GM12873 (cell line): ENCODE data around the gene ALDH3A2.

Experiments
- TF ChIP-seq, protein P1 (sequence below): IDR thresholded peaks from 2 replicates; pipeline ENCODE4 v1.5.1; 2012; ENCODE audit warnings: low read depth, mild to moderate bottlenecking, moderate library complexity, low read length, control low read depth; ENCODE audit not compliant: insufficient read depth; ENCODE audit errors: missing control alignments

Gene ALDH3A2

DNA sequence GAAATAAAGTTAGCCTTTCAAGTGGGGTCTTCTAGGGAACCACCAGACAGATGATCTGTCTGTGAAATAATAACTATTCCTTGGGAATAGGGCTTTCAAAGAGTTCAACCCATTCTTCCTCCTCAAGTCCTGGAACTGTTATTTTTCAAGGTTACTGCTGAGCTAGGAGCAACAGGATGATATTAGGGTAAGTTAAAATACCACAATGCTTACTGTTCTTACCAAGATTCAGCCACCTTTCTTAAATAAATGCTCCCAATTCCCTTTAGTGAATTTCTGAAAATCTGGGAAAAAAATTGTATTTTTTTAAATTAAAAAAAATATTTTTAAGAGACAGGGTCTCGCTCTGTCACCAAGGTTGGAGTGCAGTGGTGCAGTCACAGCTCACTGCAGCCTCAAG is 26.9 kb upstream of the ALDH3A2 start:
- TF ChIP-seq, protein P1, sequence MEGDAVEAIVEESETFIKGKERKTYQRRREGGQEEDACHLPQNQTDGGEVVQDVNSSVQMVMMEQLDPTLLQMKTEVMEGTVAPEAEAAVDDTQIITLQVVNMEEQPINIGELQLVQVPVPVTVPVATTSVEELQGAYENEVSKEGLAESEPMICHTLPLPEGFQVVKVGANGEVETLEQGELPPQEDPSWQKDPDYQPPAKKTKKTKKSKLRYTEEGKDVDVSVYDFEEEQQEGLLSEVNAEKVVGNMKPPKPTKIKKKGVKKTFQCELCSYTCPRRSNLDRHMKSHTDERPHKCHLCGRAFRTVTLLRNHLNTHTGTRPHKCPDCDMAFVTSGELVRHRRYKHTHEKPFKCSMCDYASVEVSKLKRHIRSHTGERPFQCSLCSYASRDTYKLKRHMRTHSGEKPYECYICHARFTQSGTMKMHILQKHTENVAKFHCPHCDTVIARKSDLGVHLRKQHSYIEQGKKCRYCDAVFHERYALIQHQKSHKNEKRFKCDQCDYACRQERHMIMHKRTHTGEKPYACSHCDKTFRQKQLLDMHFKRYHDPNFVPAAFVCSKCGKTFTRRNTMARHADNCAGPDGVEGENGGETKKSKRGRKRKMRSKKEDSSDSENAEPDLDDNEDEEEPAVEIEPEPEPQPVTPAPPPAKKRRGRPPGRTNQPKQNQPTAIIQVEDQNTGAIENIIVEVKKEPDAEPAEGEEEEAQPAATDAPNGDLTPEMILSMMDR = no peak

DNA sequence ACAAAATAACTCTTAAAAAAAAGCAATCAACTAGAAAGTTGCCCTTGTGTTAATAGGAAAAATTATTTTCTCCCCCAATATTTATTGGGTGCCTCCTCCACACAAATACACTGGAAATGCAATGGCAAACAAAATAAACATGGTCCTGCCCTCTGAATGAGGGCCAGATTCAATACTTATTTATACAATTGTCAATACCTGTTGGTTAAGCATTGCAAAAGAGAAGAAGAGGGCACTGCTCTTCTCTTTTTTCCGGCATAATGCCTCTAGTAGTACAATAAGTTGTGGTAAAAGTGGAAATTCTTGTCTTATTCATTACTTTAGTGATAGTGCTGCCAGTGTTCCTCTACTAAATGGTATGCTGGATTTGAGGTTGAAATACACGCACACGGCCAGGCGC is 22.5 kb upstream of the ALDH3A2 start:
- TF ChIP-seq, protein P1 = no peak

DNA sequence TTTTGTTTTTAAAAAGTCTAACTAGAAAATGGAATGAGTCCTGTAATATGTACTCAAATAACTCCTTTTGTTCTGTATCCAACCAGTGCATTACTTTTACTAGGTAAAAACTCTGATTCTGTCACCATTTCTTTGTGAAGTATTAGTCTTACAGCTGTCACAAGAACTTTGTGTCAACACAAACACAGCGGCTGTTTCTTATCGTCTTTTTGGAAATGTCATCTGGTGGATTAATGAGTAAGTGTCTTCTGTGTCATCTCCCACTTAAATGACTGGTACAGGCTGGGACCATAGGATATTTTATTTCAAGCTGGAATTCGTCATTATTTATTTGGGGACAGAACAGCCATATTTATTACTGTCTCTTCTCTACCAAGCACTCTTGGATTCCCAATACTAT is 19.1 kb upstream of the ALDH3A2 start:
- TF ChIP-seq, protein P1 = no peak

DNA sequence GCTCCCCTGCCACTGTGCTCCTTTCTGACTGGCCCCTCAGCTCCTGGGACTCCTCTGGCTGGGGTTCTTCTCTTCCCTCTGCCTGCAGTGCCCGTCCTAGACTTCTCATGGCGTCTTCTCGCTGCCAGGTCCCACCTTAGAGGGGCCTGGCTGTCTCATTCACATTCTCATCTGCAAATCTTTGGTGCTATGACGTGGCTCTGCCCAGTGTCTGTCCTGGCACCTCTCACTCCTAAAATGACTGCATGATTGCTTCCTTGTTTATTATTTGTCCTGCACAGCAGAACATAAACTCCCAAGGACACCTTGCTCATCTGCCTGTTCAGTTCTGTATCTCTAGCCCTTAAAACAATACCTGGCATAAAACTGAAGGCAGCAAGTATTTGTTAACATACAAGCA is 18.5 kb upstream of the ALDH3A2 start:
- TF ChIP-seq, protein P1 = no peak

DNA sequence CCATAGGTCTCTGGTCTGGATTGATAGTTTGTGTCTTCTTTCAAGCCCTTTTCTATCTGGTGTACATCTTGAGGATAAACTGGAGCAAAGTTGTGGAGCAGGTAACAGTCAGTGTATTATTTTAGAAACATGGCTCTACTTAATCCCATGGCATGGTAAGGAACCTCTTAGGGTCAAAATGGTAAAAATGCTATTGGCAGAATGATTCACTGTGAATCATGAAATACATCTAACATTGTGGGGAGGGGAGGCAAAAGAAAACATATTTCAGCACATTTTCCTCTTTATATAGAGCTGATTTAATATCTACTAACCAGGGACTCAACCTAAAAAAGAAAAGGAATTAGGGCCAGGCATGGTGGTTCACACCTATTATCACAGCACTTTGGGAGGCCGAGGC is 17.9 kb upstream of the ALDH3A2 start:
- TF ChIP-seq, protein P1 = no peak

DNA sequence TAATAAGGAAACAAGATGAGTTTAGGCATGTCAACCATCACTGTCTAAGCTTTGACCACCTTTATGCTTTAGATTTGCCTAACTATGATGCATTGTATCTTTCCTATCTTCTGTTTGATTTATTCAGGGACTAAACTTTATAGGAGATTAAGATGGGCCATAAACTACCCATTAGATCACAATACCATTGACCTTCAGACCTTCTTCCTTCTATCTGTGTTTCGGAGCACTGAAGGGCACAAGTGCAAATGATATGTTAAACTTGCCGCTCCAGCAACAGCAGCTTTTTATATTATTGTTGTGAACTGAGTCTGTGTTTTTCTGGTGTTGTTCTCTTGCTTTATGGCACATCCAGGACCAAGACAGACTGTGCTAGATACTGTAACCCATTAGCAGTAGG is 16.6 kb upstream of the ALDH3A2 start:
- TF ChIP-seq, protein P1 = no peak

DNA sequence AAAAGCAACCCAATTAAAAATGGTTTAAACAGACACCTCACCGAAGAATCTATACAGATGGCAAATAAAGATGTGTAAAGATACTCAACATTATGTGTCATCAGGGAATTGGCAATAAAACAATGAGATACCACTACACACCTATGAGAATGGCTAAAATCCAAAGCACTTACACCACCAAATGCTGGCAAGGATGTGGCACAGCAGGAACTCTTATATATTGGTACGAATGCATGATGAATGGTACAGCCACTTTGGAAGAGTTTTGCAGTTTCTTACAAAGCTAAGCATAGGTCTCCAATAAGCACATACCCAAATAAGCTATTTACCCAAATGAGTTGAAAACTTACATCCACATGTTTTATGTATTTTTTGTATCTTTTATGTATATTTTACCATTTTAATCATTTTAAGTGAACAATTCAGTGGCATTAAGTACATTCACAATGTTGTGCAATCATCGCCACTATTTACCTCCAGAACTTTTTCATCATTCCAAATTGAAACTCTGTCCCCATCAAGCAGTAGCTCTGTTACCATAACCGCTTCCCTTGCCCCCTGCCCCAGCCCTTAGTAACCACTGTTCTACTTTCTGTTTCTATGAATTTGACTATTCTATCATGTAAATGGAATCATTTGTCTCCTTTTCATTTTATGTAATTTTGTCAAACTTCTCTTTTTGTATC is 6.7 kb upstream of the ALDH3A2 start:
- TF ChIP-seq, protein P1 = no peak
